GM19035 (cell line): ENCODE results near the gene SCAMP3.

Experiments
- ATAC-seq: cut with Tn5 transposase; IDR thresholded peaks from one replicate; pipeline ENCODE4 v1.9.1; 2021; ENCODE audit not compliant: unreplicated experiment

Gene SCAMP3

GRCh38 chr1:155285631-155286044 is 23.5 kb upstream of the SCAMP3 start:
- no peak for ATAC-seq

GRCh38 chr1:155285063-155285462 is 22.9 kb upstream of the SCAMP3 start:
- no peak for ATAC-seq

GRCh38 chr1:155284476-155284875 is 22.3 kb upstream of the SCAMP3 start:
- no peak for ATAC-seq

GRCh38 chr1:155282488-155283091 is 20.4 kb upstream of the SCAMP3 start:
- ATAC-seq = no peak

- ATAC-seq = no peak
Measured at GRCh38 chr1:155279268-155279667, 17.1 kb upstream of the SCAMP3 start.

- ATAC-seq = no peak
Measured at GRCh38 chr1:155278689-155279160, 16.6 kb upstream of the SCAMP3 start.

- ATAC-seq = no peak
Measured at GRCh38 chr1:155277902-155278688, 15.9 kb upstream of the SCAMP3 start.

- ATAC-seq = peak; percentile 55
Measured at GRCh38 chr1:155277070-155277901, 15.1 kb upstream of the SCAMP3 start, which contains the start of gene HCN3. TSS of gene HCN3 (plus strand) at chr1:155277463. CDS start at chr1:155277591, 128 bp downstream.

GRCh38 chr1:155273343-155274245 is 11.4 kb upstream of the SCAMP3 start, which contains the start of gene CLK2:
TSS of gene CLK2 (minus strand) at chr1:155273504. CDS start at chr1:155270977, 2,527 bp downstream.
- peak; percentile 81 for ATAC-seq

- peak; percentile 31 for ATAC-seq
Measured at GRCh38 chr1:155272466-155273342, 10.5 kb upstream of the SCAMP3 start.

- no peak for ATAC-seq
Measured at GRCh38 chr1:155269381-155269780, 7.2 kb upstream of the SCAMP3 start.

GRCh38 chr1:155268630-155269029 is 6.5 kb upstream of the SCAMP3 start:
- ATAC-seq = no peak

- ATAC-seq = no peak
Measured at GRCh38 chr1:155267373-155267772, 5.2 kb upstream of the SCAMP3 start.

- no peak for ATAC-seq
Measured at GRCh38 chr1:155266553-155266952, 4.4 kb upstream of the SCAMP3 start.

- ATAC-seq = no peak
Measured at GRCh38 chr1:155263067-155263466, 907 bp upstream of the SCAMP3 start.

- ATAC-seq = no peak
Measured at GRCh38 chr1:155261493-155261851, 688 bp downstream of the SCAMP3 start.

- no peak for ATAC-seq
Measured at GRCh38 chr1:155260276-155260675, 1.9 kb downstream of the SCAMP3 start.

GRCh38 chr1:155256058-155256852 is 5.9 kb downstream of the SCAMP3 start:
- ATAC-seq = no peak
